Hepatocyte (in vitro differentiated cells): ENCODE measurements around the gene RNF4. TPM values are rescaled to one million over a fixed set of nuclear protein-coding genes. Genes with fewer than 3 reads are reported as not detected.

Experiments
- DNase-seq: peaks from one replicate; pipeline ENCODE4 v3.0.0-alpha.2; 2016; ENCODE audit warnings: low spot score
- H2AFZ ChIP-seq: fragments of 200-600 bp; sonication (generic); 2 replicates; pipeline ENCODE4 v1.6.0; 2016; ENCODE audit warnings: antibody characterized with exemption, mild to moderate bottlenecking
- H3K27ac ChIP-seq: fragments of 200-600 bp; sonication (generic); 2 replicates; pipeline ENCODE4 v1.5.1; 2016; ENCODE audit warnings: mild to moderate bottlenecking
- H3K27me3 ChIP-seq: fragments of 200-600 bp; sonication (generic); 2 replicates; pipeline ENCODE4 v1.6.1; 2016
- H3K36me3 ChIP-seq: fragments of 200-600 bp; sonication (generic); replicated peaks from 2 replicates; pipeline ENCODE4 v1.5.1; 2016; ENCODE audit warnings: low read depth; ENCODE audit not compliant: insufficient read depth
- H3K4me1 ChIP-seq: fragments of 200-600 bp; sonication (generic); 2 replicates; pipeline ENCODE4 v1.5.1; 2016; ENCODE audit warnings: mild to moderate bottlenecking, moderate library complexity; ENCODE audit not compliant: insufficient read depth
- H3K4me2 ChIP-seq: fragments of 200-600 bp; sonication (generic); 2 replicates; pipeline ENCODE4 v1.6.0; 2016
- H3K4me3 ChIP-seq: fragments of 200-600 bp; sonication (generic); 2 replicates; pipeline ENCODE4 v1.5.1; 2016; ENCODE audit warnings: mild to moderate bottlenecking
- H3K79me2 ChIP-seq: fragments of 200-600 bp; sonication (generic); 2 replicates; pipeline ENCODE4 v1.6.0; 2017; ENCODE audit warnings: mild to moderate bottlenecking
- H3K9me2 ChIP-seq: fragments of 200-600 bp; sonication (generic); replicated peaks from 2 replicates; pipeline ENCODE4 v1.6.0; 2017; ENCODE audit warnings: mild to moderate bottlenecking; ENCODE audit not compliant: insufficient read depth
- H3K9me3 ChIP-seq: fragments of 200-600 bp; sonication (generic); 2 replicates; pipeline ENCODE4 v1.5.1; 2016; ENCODE audit warnings: low read depth, mild to moderate bottlenecking
- H4K20me1 ChIP-seq: fragments of 200-600 bp; sonication (generic); 2 replicates; pipeline ENCODE4 v1.6.0; 2016; ENCODE audit warnings: mild to moderate bottlenecking; ENCODE audit not compliant: insufficient read depth, poor library complexity, severe bottlenecking
- CTCF ChIP-seq: fragments of 200-600 bp; sonication (generic); IDR thresholded peaks from 2 replicates; pipeline ENCODE4 v1.5.1; 2016; ENCODE audit warnings: antibody characterized with exemption, mild to moderate bottlenecking; ENCODE audit not compliant: poor library complexity
- EZH2 ChIP-seq: fragments of 200-600 bp; sonication (generic); IDR thresholded peaks from 2 replicates; pipeline ENCODE4 v1.6.1; 2016; ENCODE audit warnings: antibody characterized with exemption, mild to moderate bottlenecking, borderline replicate concordance
- EZH2phosphoT487 ChIP-seq: fragments of 200-600 bp; sonication (generic); IDR thresholded peaks from one replicate; pipeline ENCODE4 v1.6.1; 2018; ENCODE audit warnings: antibody characterized with exemption, mild to moderate bottlenecking, low read depth, moderate library complexity; ENCODE audit not compliant: unreplicated experiment, severe bottlenecking
- WGBS: methylation state at CpG from one replicate; pipeline ENCODE4 v1.1.6; 2016; ENCODE audit warnings: low lambda C conversion rate; ENCODE audit errors: missing lambda C conversion rate; 5-methylcytosine and 5-hydroxymethylcytosine counted together
- polyA plus RNA-seq: library from polyadenylated mRNA; unstranded; fragments of >200 nt; fragmentation: Nextera tagmentation; extraction: Ambion mirVana; gene quantifications from 2 replicates; pipeline ENCODE4 v1.2.1, GENCODE V29; 2016
- total RNA-seq: library from RNA; depleted of rRNA; stranded (reverse); fragments of >200 nt; gene quantifications from 2 replicates; pipeline ENCODE4 v1.2.3, GENCODE V29; 2014

RNF4 gene
- total and polyA plus RNA-seq, 2 experiments from 2014 or later: 42.4 to 50.3 TPM

- DNase-seq: no peak
- H4K20me1 ChIP-seq: no peaks in the 10 kb centered on the region
- 92% methylated on average over 4 of the region's 4 CpGs for whole genome bisulfite sequencing
- H3K9me2 ChIP-seq: no peaks in the 10 kb centered on the region
- no peak overlapping the region for H3K4me3 ChIP-seq
- no peak overlapping the region for H3K27ac ChIP-seq
- no peaks in the 10 kb centered on the region for H3K9me3 ChIP-seq
- H3K36me3 ChIP-seq: no peaks in the 10 kb centered on the region
- no peak overlapping the region for H2AFZ ChIP-seq
- no peaks in the 10 kb centered on the region for H3K27me3 ChIP-seq
- H3K79me2 ChIP-seq: no peaks in the 10 kb centered on the region
- H3K4me2 ChIP-seq: no peak overlapping the region
- no peaks in the 10 kb centered on the region for H3K4me1 ChIP-seq
- TF ChIP-seq EZH2 (no peak), CTCF (no peak), EZH2phosphoT487 (no peak)
These were observed 47.1 kb downstream of the RNF4 start for GRCh38 chr4:2515830-2516550.

- Histone ChIP-seq H3K4me1 (no peaks in the 10 kb centered on the region), H3K27ac (no peak overlapping the region), H3K36me3 (no peaks in the 10 kb centered on the region), H4K20me1 (no peaks in the 10 kb centered on the region), H3K9me3 (no peaks in the 10 kb centered on the region), H3K4me2 (no peak overlapping the region), H3K9me2 (no peaks in the 10 kb centered on the region), H3K4me3 (no peak overlapping the region), H3K79me2 (no peaks in the 10 kb centered on the region), H3K27me3 (no peaks in the 10 kb centered on the region), H2AFZ (no peak overlapping the region)
- 97% methylated on average over 2 of the region's 2 CpGs for WGBS
- TF ChIP-seq CTCF (no peak), EZH2phosphoT487 (no peak), EZH2 (no peak)
- DNase-seq: no peak
These were observed 47.7 kb downstream of the RNF4 start for GRCh38 chr4:2516635-2517034.

GRCh38 chr4:2526559-2526958 lies 57.7 kb downstream of the RNF4 start:
- H3K4me1 ChIP-seq: no peaks in the 10 kb centered on the region
- no peaks in the 10 kb centered on the region for H3K36me3 ChIP-seq
- DNase-seq: no peak
- 97% methylated on average over 9 of the region's 9 CpGs for WGBS
- no peaks in the 10 kb centered on the region for H3K9me3 ChIP-seq
- no peaks in the 10 kb centered on the region for H3K79me2 ChIP-seq
- H3K27me3 ChIP-seq: no peaks in the 10 kb centered on the region
- no peak overlapping the region for H3K4me3 ChIP-seq
- no peak overlapping the region for H3K4me2 ChIP-seq
- no peaks in the 10 kb centered on the region for H3K9me2 ChIP-seq
- no peak overlapping the region for H3K27ac ChIP-seq
- no peak overlapping the region for H2AFZ ChIP-seq
- no peaks in the 10 kb centered on the region for H4K20me1 ChIP-seq
- no peak for TF ChIP-seq EZH2
- TF ChIP-seq EZH2phosphoT487: no peak
- no peak for TF ChIP-seq CTCF
